ENCODE measurements around the gene AKAP11.

Gene AKAP11

DNA sequence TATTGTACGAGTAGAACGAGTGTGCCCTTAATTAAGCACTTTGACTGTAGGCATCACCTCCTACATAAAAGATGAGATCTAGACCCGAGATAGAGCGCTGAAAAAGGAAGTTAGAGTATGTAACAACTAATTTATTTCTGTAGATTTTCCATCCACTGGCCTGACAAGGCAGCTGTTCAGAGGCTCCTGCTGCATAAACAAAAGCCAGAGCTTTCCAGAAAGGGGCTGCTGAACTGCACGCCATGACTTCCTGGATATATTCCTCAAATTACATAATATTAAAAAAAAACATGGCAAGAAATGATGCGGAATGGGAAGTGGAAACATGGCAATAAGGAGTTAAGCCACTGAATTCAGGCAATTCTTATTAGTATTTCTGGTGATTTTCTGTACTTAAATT, 89.7 kb downstream of the AKAP11 start:
- no peak for TF ChIP-seq ARNTL (CRISPR knock-in tag; IDR thresholded peaks at IDR 0.05; ENCODE audit: borderline replicate concordance, low read depth)
- TF ChIP-seq ZC3H10 (CRISPR knock-in tag; IDR thresholded peaks at IDR 0.05), result no peak
- TF ChIP-seq, protein P1, sequence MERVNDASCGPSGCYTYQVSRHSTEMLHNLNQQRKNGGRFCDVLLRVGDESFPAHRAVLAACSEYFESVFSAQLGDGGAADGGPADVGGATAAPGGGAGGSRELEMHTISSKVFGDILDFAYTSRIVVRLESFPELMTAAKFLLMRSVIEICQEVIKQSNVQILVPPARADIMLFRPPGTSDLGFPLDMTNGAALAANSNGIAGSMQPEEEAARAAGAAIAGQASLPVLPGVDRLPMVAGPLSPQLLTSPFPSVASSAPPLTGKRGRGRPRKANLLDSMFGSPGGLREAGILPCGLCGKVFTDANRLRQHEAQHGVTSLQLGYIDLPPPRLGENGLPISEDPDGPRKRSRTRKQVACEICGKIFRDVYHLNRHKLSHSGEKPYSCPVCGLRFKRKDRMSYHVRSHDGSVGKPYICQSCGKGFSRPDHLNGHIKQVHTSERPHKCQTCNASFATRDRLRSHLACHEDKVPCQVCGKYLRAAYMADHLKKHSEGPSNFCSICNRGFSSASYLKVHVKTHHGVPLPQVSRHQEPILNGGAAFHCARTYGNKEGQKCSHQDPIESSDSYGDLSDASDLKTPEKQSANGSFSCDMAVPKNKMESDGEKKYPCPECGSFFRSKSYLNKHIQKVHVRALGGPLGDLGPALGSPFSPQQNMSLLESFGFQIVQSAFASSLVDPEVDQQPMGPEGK (CRISPR knock-in tag; IDR thresholded peaks at IDR 0.05; ENCODE audit: borderline replicate concordance), result no peak
- ATAC-seq, result no peak

DNA sequence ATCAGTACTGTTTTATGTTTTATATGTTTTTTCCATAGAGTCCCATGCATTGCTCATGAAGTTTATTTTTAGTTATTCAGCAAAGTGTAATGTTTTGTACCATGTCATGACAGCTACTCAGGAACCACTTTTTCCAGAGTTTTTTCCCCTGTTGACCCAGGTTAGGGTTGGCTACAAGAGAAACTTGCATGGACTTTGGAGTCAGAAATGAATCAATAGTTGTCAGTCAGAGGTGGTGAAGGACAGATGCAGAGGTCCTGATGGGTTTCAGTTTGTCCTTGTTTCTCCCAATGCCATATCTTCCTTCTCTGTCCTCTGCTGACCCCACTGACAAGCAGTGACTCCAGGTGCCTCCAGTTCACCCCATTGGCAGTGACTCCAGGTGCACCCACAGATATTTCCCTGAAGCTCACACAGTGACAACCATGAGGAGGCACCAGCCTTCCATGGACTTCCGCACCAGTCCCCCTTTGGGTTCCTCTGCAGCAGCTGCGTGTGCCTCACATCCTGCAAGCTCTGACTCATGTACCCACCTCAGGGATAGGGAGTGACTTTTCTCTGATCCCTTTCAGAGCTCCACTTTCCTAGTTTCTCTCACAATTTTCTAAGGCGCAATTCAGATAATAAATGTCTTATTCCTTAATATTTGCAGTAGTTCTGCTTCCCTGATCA, 92.1 kb downstream of the AKAP11 start:
- ATAC-seq, result peak; percentile 56
- no peak for TF ChIP-seq ESRRG (CRISPR knock-in tag; IDR thresholded peaks at IDR 0.05)
- no peak for TF ChIP-seq SNAI2 (CRISPR knock-in tag; IDR thresholded peaks at IDR 0.05)
- TF ChIP-seq, protein P1 (CRISPR knock-in tag; IDR thresholded peaks at IDR 0.05; ENCODE audit: borderline replicate concordance), result no peak
- TF ChIP-seq, protein P2, sequence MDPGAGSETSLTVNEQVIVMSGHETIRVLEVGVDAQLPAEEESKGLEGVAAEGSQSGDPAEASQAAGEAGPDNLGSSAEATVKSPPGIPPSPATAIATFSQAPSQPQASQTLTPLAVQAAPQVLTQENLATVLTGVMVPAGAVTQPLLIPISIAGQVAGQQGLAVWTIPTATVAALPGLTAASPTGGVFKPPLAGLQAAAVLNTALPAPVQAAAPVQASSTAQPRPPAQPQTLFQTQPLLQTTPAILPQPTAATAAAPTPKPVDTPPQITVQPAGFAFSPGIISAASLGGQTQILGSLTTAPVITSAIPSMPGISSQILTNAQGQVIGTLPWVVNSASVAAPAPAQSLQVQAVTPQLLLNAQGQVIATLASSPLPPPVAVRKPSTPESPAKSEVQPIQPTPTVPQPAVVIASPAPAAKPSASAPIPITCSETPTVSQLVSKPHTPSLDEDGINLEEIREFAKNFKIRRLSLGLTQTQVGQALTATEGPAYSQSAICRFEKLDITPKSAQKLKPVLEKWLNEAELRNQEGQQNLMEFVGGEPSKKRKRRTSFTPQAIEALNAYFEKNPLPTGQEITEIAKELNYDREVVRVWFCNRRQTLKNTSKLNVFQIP (CRISPR knock-in tag; IDR thresholded peaks at IDR 0.05; ENCODE audit: borderline replicate concordance, low read depth), result no peak
- no peak for TF ChIP-seq GLIS3 (CRISPR knock-in tag; IDR thresholded peaks at IDR 0.05)
- TF ChIP-seq ARNTL (CRISPR knock-in tag; IDR thresholded peaks at IDR 0.05; ENCODE audit: borderline replicate concordance, low read depth), result no peak
- TF ChIP-seq, protein P3, sequence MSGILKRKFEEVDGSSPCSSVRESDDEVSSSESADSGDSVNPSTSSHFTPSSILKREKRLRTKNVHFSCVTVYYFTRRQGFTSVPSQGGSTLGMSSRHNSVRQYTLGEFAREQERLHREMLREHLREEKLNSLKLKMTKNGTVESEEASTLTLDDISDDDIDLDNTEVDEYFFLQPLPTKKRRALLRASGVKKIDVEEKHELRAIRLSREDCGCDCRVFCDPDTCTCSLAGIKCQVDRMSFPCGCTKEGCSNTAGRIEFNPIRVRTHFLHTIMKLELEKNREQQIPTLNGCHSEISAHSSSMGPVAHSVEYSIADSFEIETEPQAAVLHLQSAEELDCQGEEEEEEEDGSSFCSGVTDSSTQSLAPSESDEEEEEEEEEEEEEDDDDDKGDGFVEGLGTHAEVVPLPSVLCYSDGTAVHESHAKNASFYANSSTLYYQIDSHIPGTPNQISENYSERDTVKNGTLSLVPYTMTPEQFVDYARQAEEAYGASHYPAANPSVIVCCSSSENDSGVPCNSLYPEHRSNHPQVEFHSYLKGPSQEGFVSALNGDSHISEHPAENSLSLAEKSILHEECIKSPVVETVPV (CRISPR knock-in tag; IDR thresholded peaks at IDR 0.05), result no peak
- TF ChIP-seq TOX (CRISPR knock-in tag; IDR thresholded peaks at IDR 0.05; ENCODE audit: borderline replicate concordance), result no peak
- TF ChIP-seq, protein P4, sequence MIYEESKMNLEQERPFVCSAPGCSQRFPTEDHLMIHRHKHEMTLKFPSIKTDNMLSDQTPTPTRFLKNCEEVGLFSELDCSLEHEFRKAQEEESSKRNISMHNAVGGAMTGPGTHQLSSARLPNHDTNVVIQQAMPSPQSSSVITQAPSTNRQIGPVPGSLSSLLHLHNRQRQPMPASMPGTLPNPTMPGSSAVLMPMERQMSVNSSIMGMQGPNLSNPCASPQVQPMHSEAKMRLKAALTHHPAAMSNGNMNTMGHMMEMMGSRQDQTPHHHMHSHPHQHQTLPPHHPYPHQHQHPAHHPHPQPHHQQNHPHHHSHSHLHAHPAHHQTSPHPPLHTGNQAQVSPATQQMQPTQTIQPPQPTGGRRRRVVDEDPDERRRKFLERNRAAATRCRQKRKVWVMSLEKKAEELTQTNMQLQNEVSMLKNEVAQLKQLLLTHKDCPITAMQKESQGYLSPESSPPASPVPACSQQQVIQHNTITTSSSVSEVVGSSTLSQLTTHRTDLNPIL (CRISPR knock-in tag; IDR thresholded peaks at IDR 0.05; ENCODE audit: low read depth), result no peak
- TF ChIP-seq ZNF70 (CRISPR knock-in tag; IDR thresholded peaks at IDR 0.05), result no peak
- no peak for TF ChIP-seq ZFP3 (CRISPR knock-in tag; IDR thresholded peaks at IDR 0.05)
- TF ChIP-seq ZFP30 (CRISPR knock-in tag; IDR thresholded peaks at IDR 0.05), result no peak
- TF ChIP-seq, protein P5, sequence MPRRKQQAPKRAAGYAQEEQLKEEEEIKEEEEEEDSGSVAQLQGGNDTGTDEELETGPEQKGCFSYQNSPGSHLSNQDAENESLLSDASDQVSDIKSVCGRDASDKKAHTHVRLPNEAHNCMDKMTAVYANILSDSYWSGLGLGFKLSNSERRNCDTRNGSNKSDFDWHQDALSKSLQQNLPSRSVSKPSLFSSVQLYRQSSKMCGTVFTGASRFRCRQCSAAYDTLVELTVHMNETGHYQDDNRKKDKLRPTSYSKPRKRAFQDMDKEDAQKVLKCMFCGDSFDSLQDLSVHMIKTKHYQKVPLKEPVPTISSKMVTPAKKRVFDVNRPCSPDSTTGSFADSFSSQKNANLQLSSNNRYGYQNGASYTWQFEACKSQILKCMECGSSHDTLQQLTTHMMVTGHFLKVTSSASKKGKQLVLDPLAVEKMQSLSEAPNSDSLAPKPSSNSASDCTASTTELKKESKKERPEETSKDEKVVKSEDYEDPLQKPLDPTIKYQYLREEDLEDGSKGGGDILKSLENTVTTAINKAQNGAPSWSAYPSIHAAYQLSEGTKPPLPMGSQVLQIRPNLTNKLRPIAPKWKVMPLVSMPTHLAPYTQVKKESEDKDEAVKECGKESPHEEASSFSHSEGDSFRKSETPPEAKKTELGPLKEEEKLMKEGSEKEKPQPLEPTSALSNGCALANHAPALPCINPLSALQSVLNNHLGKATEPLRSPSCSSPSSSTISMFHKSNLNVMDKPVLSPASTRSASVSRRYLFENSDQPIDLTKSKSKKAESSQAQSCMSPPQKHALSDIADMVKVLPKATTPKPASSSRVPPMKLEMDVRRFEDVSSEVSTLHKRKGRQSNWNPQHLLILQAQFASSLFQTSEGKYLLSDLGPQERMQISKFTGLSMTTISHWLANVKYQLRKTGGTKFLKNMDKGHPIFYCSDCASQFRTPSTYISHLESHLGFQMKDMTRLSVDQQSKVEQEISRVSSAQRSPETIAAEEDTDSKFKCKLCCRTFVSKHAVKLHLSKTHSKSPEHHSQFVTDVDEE (CRISPR knock-in tag; IDR thresholded peaks at IDR 0.05), result no peak
- no peak for TF ChIP-seq RARB (CRISPR knock-in tag; IDR thresholded peaks at IDR 0.05)
- TF ChIP-seq ISL1 (CRISPR knock-in tag; IDR thresholded peaks at IDR 0.05), result no peak
- TF ChIP-seq OSR1 (CRISPR knock-in tag; IDR thresholded peaks at IDR 0.05), result no peak

DNA sequence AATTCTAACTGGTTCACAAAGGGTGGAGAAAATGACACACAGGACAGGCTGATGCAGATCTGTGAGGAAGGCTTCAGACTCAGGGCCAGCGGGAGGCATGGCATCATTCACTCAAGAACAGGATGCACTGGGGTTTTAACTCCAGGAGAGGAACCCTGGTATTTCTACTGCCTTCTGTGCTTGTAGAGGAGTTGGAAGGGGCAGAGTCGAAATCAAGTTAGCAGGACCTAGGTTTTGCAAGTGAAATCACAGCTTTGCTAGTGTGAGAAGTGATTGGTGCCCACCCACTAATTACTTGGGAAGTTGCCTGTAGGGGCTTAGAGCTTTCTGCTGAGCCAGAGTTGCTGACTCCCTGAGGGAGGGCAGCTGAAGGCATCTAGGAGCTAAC, 92.7 kb downstream of the AKAP11 start:
- ATAC-seq, result peak; percentile 38; the same call in 2 of the 3 replicates
- TF ChIP-seq GLIS3 (CRISPR knock-in tag; IDR thresholded peaks at IDR 0.05) (no peak), BACH2 (CRISPR knock-in tag; IDR thresholded peaks at IDR 0.05; ENCODE audit: borderline replicate concordance) (no peak), TOX (CRISPR knock-in tag; IDR thresholded peaks at IDR 0.05; ENCODE audit: borderline replicate concordance) (no peak), OSR1 (CRISPR knock-in tag; IDR thresholded peaks at IDR 0.05) (no peak)
- TF ChIP-seq, protein P2 (CRISPR knock-in tag; IDR thresholded peaks at IDR 0.05; ENCODE audit: borderline replicate concordance, low read depth), result no peak
- TF ChIP-seq, protein P3 (CRISPR knock-in tag; IDR thresholded peaks at IDR 0.05), result no peak
- TF ChIP-seq, protein P4 (CRISPR knock-in tag; IDR thresholded peaks at IDR 0.05; ENCODE audit: low read depth), result no peak
